GM18498 (cell line): ENCODE measurements around the gene XIAP.
"Not testable (repeated sequence)": the region's sequence is repeated elsewhere in the genome, so short reads cannot be mapped to it uniquely, and the experiment has no call there.

Source experiments
- ATAC-seq: cut with Tn5 transposase; IDR thresholded peaks from one replicate; pipeline ENCODE4 v1.9.1; 2021; ENCODE audit warnings: mild to moderate bottlenecking, moderate library complexity; ENCODE audit not compliant: unreplicated experiment

The XIAP gene

GRCh38 chrX:123859846-123860838, at the start of gene XIAP:
TSS of gene XIAP (plus strand) at chrX:123860053. CDS start at chrX:123885663, 25,610 bp downstream.
- peak; percentile 78 for ATAC-seq

DNA sequence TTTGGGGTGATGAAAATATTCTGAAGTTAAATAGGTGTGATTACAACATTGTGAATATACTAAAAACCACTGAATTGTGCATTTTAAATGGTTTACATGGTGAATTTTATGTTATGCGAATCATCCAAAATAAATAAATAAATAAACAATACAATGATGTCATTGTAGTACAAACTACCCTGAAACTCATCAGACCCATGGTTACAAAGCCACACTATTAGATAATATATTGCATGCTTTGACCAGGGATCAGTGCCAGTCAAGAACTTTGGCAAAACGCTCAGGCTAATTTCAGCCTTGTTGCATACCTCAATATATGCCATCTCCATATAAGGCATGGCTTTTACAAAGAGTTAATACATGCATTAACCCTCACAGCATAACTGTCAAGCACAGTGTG, 45.5 kb upstream of the XIAP start:
- ATAC-seq = no peak

DNA sequence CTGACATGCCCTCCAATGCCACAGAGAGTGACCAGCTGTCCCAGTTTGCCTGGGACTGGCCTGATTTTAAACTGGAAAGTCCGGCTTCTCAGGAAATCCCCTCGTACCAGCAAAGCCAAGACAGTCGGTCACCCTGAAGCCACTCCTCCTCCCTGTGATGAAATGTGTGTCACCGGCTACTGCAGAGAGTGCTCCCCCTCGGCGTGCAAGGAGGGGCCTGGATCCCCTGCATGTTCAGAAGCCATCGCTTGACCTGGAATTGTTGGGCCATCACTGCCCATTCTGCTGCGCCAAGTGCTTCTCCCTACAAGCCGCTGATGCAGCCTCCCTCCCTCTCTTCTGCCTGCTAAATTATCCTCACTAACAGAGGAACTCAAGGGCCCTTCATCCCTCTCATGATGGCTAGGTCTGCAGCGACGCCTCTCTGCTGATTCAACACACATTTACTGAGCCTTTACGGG, 44.9 kb upstream of the XIAP start:
- not testable (repeated sequence) for ATAC-seq

- no peak for ATAC-seq
These were observed 42.5 kb upstream of the XIAP start for GRCh38 chrX:123817288-123817894.

GRCh38 chrX:123818243-123818642, 41.6 kb upstream of the XIAP start:
- ATAC-seq = no peak

GRCh38 chrX:123822965-123823364, 36.9 kb upstream of the XIAP start:
- ATAC-seq = no peak

DNA sequence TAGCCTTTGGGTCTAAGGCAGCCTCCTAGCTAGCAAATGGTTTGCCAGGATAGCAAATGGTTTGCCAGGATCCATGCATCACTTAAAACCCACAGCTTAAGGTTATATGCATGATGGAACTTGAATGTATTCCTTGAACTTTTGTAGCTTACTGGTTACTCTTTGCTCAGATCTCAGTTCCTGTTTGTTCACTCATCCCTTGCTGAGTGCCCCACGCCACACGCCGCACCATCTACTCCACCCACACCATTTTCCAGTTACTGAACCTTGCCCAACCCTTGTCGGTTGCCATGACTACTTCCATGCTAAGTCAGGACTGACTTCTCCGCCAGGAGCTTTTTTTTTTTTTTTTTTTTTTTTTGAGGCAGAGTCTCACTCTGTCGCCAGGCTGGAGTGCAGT, 29.5 kb upstream of the XIAP start:
- peak; percentile 96 for ATAC-seq

DNA sequence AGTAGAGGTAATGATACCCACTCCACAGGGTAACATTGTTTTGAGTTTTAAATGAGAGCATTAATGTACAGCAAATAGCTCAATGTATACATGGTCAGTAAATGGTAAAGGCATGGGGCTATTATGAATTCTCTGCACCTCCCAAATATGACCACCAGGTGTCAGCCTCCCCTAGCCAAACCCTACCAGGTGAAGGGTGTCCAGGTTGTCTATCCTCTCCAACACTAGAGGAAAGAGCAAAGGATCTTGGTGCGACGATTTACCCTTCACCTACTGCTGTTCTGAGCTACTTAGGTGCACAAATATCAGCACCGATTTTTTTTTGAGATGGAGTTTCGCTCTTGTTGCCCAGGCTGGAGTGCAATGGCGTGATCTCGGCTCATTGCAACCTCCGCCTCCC, 26.5 kb upstream of the XIAP start:
- ATAC-seq = no peak

- ATAC-seq = no peak
These were observed 25.7 kb upstream of the XIAP start for GRCh38 chrX:123834116-123834515.

- no peak for ATAC-seq
These were observed 24.0 kb upstream of the XIAP start for GRCh38 chrX:123835661-123836371.

DNA sequence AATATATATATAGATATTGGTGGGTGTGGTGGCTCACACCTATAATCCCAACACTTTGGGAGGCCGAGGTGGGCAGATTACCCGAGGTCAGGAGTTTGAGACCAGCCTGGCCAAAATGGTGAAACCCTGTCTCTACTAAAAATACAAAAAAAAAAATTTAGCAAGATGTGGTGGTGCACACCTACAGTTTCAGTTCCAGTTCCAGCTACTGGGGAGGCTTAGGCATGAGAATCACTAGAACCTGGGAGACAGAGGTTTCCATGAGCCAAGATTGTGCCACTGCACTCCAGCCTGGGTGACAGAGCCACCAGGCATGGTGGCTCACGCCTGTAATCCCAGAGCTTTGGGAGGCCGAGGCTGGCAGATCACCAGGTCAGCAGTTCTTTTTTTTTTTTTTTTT, 14.7 kb upstream of the XIAP start:
- ATAC-seq = not testable (repeated sequence)

DNA sequence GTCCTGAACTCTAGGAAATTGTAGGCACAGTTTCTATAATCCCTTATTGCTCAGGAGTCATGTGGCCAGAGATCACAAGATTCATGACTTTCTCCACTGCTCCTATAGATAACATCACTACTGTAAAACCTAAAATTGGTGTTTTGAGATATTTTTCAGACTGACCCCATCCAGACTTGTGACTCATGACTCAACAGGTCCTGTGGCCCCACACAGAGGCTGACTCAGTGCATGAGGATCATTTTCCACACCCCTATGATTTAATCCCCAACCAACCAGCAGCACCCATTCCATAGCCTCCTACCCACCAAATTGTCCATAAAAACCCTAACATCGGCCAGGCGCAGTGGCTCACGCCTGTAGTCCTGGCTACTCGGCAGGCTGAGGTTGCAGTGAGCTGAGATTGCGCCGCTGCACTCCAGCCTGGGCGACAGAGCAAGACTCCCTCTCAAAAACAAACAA, 13.2 kb upstream of the XIAP start:
- no peak for ATAC-seq

DNA sequence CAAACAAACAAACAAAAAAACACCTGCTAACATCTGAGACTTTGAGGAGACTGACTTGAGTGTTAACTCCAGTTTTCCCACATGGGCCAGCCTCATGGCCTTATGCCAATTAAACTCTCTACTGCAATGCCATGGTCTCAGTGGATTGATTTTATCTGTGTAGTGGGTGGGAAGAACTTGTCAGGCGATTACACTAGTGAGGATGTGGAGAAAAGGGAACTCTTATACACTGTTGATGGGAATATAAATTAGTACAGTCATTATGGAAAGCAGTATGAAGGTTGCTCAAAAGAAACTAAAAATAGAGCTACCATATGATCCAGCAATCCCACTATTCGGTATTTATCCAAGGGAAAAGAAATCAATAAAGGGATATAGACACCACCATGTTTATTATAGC, 12.8 kb upstream of the XIAP start:
- no peak for ATAC-seq

- ATAC-seq = no peak
These were observed 10.8 kb upstream of the XIAP start for GRCh38 chrX:123849096-123849495.

DNA sequence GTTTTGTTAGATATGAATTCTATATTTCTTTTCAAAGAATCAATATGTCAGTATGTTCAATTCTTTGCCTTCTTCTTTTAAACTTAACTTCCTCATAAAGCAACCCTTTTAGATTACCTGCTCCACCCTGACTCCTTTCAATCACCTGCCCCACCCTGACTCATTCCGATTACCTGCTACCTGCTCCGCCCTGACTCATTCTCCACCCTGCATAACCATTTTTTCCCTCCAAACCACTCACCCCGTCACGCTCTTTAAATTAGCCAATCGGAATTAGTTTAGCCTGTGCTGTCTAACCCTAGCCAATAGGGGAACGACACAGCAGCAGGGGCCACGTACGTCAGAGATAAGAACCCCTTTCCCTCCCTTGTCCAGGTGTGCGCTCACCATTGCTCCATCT, 9.9 kb upstream of the XIAP start:
- ATAC-seq = not testable (repeated sequence)

DNA sequence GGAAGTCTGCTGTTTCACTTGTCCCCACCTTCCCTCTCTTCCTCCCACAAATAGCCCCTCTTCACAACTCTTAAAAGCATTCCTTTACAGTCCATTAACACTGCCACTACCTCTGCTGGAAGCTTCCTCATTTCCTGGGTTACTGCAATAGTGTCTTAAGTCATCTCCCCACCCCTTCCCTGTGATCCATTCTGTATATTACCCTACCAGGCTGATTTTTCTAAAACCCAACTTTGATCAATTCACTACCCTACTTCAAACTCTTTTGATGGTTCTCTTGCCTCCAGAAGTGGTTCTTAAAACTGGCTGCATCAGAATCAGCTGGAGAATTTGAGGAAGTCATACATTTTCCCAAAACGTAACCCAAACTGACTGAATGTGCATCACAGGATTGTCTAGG, 8.8 kb upstream of the XIAP start:
- ATAC-seq = no peak

GRCh38 chrX:123854329-123854728, 5.5 kb upstream of the XIAP start:
- ATAC-seq = no peak

GRCh38 chrX:123859409-123859845, 426 bp upstream of the XIAP start:
- ATAC-seq = peak; percentile 7

DNA sequence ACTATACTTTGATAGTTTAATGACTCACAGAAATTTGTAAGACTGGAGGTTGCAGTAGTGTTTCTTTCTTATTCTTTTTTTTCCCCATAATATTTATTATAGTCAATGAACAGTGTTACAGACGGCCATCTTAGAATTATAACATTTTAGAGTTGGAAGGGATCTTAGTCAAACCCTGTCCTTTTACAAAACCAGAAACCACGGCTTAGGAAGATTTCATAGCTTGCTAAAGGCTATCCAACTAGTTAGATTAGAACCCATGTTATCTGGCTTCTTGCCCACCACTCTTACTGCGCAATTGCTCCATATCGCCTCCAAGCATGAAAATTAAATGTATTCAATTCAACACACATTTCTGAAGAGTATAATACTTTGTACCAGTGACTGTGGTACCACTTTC, 1.1 kb downstream of the XIAP start:
- ATAC-seq = no peak

DNA sequence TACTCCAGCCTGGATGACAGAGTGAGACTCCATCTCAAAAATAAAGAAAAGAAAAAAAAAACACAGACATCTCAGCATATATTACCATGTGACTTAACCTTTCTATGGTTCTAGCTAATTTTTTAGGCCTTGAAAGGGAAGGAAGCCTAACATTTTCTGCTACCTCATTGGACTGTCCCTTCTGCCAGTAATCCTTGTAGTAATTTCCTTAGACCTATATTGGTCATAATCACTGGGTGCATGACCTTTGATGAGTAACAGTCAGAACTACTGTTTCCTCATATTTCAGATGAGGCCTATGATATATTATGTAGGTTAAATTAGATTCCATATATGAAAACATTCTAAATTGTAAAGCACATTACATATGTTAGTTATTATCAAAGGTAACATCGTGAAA, 9.6 kb downstream of the XIAP start:
- no peak for ATAC-seq

DNA sequence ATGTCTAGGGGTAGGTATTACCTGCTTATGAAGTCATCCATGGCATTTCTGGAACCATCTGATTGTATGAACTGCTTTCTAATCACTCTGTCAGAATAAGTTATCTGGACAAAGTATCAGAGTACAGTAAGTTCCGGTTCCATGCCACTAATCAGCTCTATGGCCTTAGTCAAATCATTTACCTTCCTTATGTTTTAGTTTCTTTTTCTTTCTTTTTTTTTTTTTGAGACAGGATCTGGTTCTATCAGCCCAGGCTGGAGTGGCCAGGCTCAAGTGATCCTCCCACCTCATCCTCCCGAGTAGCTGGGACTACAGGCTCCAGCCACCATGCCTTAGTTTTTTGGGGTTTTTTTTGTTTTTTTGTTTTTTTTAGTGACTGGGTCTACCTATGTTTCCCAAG, 11.5 kb downstream of the XIAP start:
- peak; percentile 54 for ATAC-seq
